Progenitor cell of endocrine pancreas (in vitro differentiated cells): ENCODE data around the gene ABCA12. TPM values are rescaled to one million over a fixed set of nuclear protein-coding genes. Genes with fewer than 3 reads are reported as not detected.

Experiments
- DNase-seq: peaks from one replicate; pipeline ENCODE4 v3.0.0; 2021; ENCODE audit warnings: low spot score; ENCODE audit not compliant: unreplicated experiment
- H3K27ac Mint-ChIP-seq: 2 replicates; pipeline ENCODE4 v1.8.0; 2021; ENCODE audit warnings: mild to moderate bottlenecking, moderate library complexity, mixed read lengths
- H3K27me3 Mint-ChIP-seq: 2 replicates; pipeline ENCODE4 v1.8.0; 2021; ENCODE audit warnings: mixed read lengths
- H3K36me3 Mint-ChIP-seq: 2 replicates; pipeline ENCODE4 v1.8.0; 2022; ENCODE audit warnings: mixed read lengths; ENCODE audit not compliant: insufficient read depth
- H3K4me1 Mint-ChIP-seq: 2 replicates; pipeline ENCODE4 v1.8.0; 2021; ENCODE audit warnings: low read depth, mixed read lengths
- H3K4me3 Mint-ChIP-seq: 2 replicates; pipeline ENCODE4 v1.8.0; 2021; ENCODE audit warnings: low read depth, mild to moderate bottlenecking, moderate library complexity, mixed read lengths
- H3K9me3 Mint-ChIP-seq: 2 replicates; pipeline ENCODE4 v1.8.0; 2021; ENCODE audit warnings: low read depth, mixed read lengths
- total RNA-seq: library from RNA; stranded (reverse); gene quantifications from 2 replicates; pipeline ENCODE4 v1.2.1, GENCODE V29; 2021
- TF ChIP-seq, protein P1 (sequence below): fragments of 200-600 bp; sonication (generic); IDR thresholded peaks from one replicate; pipeline ENCODE4 v1.5.0; 2021; ENCODE audit warnings: antibody characterized with exemption, mild to moderate bottlenecking; ENCODE audit not compliant: unreplicated experiment

Gene ABCA12
- total RNA-seq, 1 donor from 2014 or later = 0.19 TPM

DNA sequence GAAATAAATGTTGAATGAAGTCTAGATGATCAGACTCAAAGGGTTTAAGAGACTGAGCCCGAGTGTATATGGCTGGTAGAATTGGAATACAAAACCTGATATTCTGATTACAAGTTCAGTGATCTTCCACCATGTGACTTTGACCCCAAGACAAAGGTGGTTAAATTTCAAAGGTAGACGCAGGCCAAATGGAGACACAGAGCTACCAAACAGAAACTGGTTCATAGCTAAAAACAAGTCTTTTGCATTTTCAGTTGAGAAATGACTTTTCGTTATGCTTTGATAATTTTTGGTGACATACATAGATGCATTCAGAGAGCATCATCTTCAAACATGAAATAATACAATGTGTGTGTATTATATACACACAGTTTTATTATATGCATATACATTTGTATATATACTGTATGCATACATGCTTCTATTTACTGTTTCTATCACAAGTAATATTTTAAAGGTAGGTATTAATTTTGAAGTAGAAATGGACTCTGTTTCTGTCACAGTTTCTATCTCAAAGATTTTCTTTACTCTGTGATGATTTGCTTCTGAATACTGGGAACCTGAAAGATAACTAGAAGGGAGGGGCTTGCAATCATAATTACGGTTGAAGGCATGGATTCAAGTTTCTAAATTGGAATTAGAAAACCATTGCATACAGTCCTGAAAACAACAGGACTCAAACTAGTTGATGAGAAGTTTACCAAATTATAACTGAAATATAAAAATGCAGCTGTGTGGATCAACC lies 142.3 kb downstream of the ABCA12 start:
- H3K4me1 Mint-ChIP-seq = peaks cover 15% of the 10 kb centered on the region
- H3K9me3 Mint-ChIP-seq = no peaks in the 10 kb centered on the region
- H3K27me3 Mint-ChIP-seq = no peaks in the 10 kb centered on the region
- no peak overlapping the region for H3K27ac Mint-ChIP-seq
- DNase-seq = no peak
- TF ChIP-seq, protein P1, sequence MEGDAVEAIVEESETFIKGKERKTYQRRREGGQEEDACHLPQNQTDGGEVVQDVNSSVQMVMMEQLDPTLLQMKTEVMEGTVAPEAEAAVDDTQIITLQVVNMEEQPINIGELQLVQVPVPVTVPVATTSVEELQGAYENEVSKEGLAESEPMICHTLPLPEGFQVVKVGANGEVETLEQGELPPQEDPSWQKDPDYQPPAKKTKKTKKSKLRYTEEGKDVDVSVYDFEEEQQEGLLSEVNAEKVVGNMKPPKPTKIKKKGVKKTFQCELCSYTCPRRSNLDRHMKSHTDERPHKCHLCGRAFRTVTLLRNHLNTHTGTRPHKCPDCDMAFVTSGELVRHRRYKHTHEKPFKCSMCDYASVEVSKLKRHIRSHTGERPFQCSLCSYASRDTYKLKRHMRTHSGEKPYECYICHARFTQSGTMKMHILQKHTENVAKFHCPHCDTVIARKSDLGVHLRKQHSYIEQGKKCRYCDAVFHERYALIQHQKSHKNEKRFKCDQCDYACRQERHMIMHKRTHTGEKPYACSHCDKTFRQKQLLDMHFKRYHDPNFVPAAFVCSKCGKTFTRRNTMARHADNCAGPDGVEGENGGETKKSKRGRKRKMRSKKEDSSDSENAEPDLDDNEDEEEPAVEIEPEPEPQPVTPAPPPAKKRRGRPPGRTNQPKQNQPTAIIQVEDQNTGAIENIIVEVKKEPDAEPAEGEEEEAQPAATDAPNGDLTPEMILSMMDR = no peak
- H3K4me3 Mint-ChIP-seq = no peak overlapping the region
- no peaks in the 10 kb centered on the region for H3K36me3 Mint-ChIP-seq

DNA sequence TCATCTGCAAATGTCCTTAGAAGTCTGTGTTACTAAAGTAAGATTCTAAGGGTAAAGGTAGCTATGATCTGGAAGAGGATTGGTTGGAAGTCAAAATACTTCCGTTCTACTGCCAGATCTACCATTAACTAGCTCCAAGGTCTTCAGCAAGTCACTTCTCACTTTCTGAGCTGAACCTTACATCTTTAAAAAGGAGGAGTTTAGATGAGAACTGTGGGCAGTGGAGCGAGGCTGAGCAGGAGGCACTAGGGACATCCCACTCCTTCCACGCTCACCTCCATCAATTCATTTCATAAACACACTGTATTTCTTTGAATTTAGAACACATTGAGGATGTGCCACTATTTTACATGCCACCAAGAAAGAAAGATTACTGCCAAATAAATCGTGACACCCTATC lies 143.0 kb downstream of the ABCA12 start:
- H3K4me3 Mint-ChIP-seq = no peak overlapping the region
- DNase-seq = no peak
- H3K4me1 Mint-ChIP-seq = peaks cover 12% of the 10 kb centered on the region
- TF ChIP-seq, protein P1 = no peak
- no peak overlapping the region for H3K27ac Mint-ChIP-seq
- H3K9me3 Mint-ChIP-seq = no peaks in the 10 kb centered on the region
- H3K36me3 Mint-ChIP-seq = no peaks in the 10 kb centered on the region
- H3K27me3 Mint-ChIP-seq = no peaks in the 10 kb centered on the region

DNA sequence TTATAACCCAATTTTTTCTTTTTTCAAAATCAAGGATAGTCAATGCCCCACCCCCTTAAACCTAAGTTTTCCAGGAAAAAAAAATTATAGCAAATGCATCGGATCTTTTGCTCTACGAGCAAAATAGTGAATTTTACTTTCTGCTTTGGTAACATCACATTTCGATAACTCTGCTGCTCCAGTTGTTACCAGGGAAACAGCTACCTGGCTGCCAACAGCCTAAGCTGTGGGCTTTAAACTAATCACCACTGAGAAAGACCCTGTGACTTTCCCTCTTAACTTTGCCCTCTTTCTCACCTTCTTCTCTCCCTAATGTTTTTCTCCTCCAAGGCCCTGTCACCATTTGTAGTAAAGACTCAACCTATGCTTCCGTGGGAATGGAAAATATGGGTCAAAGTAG lies 145.5 kb downstream of the ABCA12 start:
- no peaks in the 10 kb centered on the region for H3K27me3 Mint-ChIP-seq
- TF ChIP-seq, protein P1 = no peak
- no peaks in the 10 kb centered on the region for H3K9me3 Mint-ChIP-seq
- H3K4me3 Mint-ChIP-seq = no peak overlapping the region
- peaks cover 9% of the 10 kb centered on the region for H3K4me1 Mint-ChIP-seq
- H3K27ac Mint-ChIP-seq = no peak overlapping the region
- no peaks in the 10 kb centered on the region for H3K36me3 Mint-ChIP-seq
- no peak for DNase-seq

DNA sequence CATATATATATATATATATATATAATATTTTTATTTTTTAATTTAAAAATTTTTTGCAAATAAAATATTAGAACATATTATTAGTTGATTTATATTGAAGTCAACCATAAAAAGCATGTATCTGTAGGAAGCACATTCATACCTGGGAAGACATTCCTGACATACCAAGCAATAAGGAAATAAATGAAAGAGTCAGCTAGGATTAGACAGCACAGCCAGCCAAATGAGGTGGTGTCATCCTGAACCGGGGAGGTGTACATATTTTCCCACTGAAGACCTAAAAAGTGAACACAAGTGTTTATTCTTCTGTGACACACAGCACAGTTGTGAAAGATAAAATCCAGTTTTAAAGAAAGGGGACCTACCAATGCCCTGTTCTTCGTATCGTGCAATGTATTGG lies 149.2 kb downstream of the ABCA12 start:
- no peak overlapping the region for H3K27ac Mint-ChIP-seq
- DNase-seq = no peak
- TF ChIP-seq, protein P1 = no peak
- no peak overlapping the region for H3K4me3 Mint-ChIP-seq
- H3K36me3 Mint-ChIP-seq = no peaks in the 10 kb centered on the region
- H3K27me3 Mint-ChIP-seq = no peaks in the 10 kb centered on the region
- H3K9me3 Mint-ChIP-seq = no peaks in the 10 kb centered on the region
- H3K4me1 Mint-ChIP-seq = peaks cover 5% of the 10 kb centered on the region

DNA sequence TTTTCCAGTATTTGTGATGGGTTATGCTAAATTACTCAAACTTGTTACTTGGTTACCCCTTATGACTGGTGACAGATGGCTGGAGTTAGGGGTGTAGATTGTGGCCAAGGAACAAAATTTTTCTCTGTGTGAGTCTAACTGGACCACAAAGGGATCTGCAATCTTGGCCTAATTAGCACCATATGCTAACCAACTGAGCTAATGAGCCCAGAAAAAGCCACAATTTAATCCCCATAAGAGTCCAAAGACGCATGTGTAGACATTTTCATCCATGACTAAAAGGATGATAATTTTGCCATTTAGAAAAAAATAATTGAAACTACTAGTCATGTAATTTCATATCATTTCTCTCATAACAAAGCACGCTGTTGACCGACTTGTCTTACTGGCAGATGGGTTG lies 151.2 kb downstream of the ABCA12 start:
- no peak overlapping the region for H3K4me3 Mint-ChIP-seq
- H3K27ac Mint-ChIP-seq = no peak overlapping the region

More for the DNA sequence above, 151.2 kb downstream of the ABCA12 start:
- TF ChIP-seq, protein P1 = no peak
- DNase-seq = no peak
- Mint-ChIP-seq H3K27me3 (no peaks in the 10 kb centered on the region), H3K9me3 (no peaks in the 10 kb centered on the region), H3K4me1 (no peaks in the 10 kb centered on the region), H3K36me3 (no peaks in the 10 kb centered on the region)
